ENCODE data around the gene PELO. TPM values are rescaled to one million over a fixed set of nuclear protein-coding genes. Genes with fewer than 3 reads are reported as not detected.
A peak's percentile ranks its signal among the peaks of the same experiment; 100 is the strongest.

PELO gene
- total RNA-seq, 2 experiments from 2014 or later: 4.3 to 4.5 TPM

- ATAC-seq (ENCODE audit: poor library complexity): no peak
- no peak overlapping the region for H3K27ac Mint-ChIP-seq
- H3K4me1 ChIP-seq (ENCODE audit: insufficient read depth, low read length): peaks cover 27% of the 10 kb centered on the region
Measured at GRCh38 chr5:52746539-52746938, 41.2 kb upstream of the PELO start.

GRCh38 chr5:52748590-52748989, 39.1 kb upstream of the PELO start:
- Histone ChIP-seq H3K27ac (ENCODE audit: low read depth in 1 of 2, low read length in 2 of 2) (no peak overlapping the region), H3K9me3 (ENCODE audit: control insufficient read depth in 1 of 2, insufficient read depth in 1 of 2, low read length in 2 of 2) (no peaks in the 10 kb centered on the region), H3K36me3 (ENCODE audit: insufficient read depth, low read length) (no peaks in the 10 kb centered on the region), H3K4me1 (ENCODE audit: insufficient read depth, low read length) (peaks cover 14% of the 10 kb centered on the region), H3K27me3 (ENCODE audit: control insufficient read depth in 1 of 2, insufficient read depth in 2 of 2, low read length in 2 of 2) (no peaks in the 10 kb centered on the region), H3K4me3 (ENCODE audit: low read length) (no peak overlapping the region)
- H3K27me3 Mint-ChIP-seq: no peaks in the 10 kb centered on the region
- CTCF ChIA-PET: no interaction called here
- no peak overlapping the region for H3K4me3 Mint-ChIP-seq
- H3K9me3 Mint-ChIP-seq: no peaks in the 10 kb centered on the region
- peaks cover 20% of the 10 kb centered on the region for H3K4me1 Mint-ChIP-seq (ENCODE audit: low read depth)
- ATAC-seq (ENCODE audit: poor library complexity): no peak
- DNase-seq: peak in 1 of 14 experiments; percentile 47
- no peak overlapping the region for H3K27ac Mint-ChIP-seq
- POLR2A ChIA-PET: no interaction called here
- intact Hi-C loops (cut with DNase I, micrococcal nuclease): no loop called here
- no peak for TF ChIP-seq CTCF (IDR thresholded peaks at IDR 0.05)
- no peaks in the 10 kb centered on the region for H3K36me3 Mint-ChIP-seq (ENCODE audit: low read depth)

More at GRCh38 chr5:52746539-52746938, 41.2 kb upstream of the PELO start:
- no peaks in the 10 kb centered on the region for H3K9me3 Mint-ChIP-seq
- TF ChIP-seq CTCF (IDR thresholded peaks at IDR 0.05): no peak
- H3K9me3 ChIP-seq (ENCODE audit: control insufficient read depth in 1 of 2, insufficient read depth in 1 of 2, low read length in 2 of 2): no peaks in the 10 kb centered on the region
- H3K4me3 ChIP-seq (ENCODE audit: low read length): no peak overlapping the region
- H3K4me1 Mint-ChIP-seq (ENCODE audit: low read depth): peaks cover 32% of the 10 kb centered on the region
- H3K27me3 Mint-ChIP-seq: no peaks in the 10 kb centered on the region
- intact Hi-C loops (cut with DNase I, micrococcal nuclease): no loop called here
- no peaks in the 10 kb centered on the region for H3K36me3 ChIP-seq (ENCODE audit: insufficient read depth, low read length)
- H3K36me3 Mint-ChIP-seq (ENCODE audit: low read depth): no peaks in the 10 kb centered on the region
- no peak overlapping the region for H3K27ac ChIP-seq (ENCODE audit: low read depth in 1 of 2, low read length in 2 of 2)
- H3K4me3 Mint-ChIP-seq: no peak overlapping the region
- H3K27me3 ChIP-seq (ENCODE audit: control insufficient read depth in 1 of 2, insufficient read depth in 2 of 2, low read length in 2 of 2): no peaks in the 10 kb centered on the region
- ChIA-PET POLR2A (no interaction called here), CTCF (no interaction called here)
- no peak for DNase-seq

GRCh38 chr5:52749666-52750065, 38.0 kb upstream of the PELO start:
- Mint-ChIP-seq H3K27ac (no peak overlapping the region), H3K36me3 (ENCODE audit: low read depth) (no peaks in the 10 kb centered on the region), H3K27me3 (no peaks in the 10 kb centered on the region), H3K9me3 (no peaks in the 10 kb centered on the region), H3K4me3 (no peak overlapping the region), H3K4me1 (ENCODE audit: low read depth) (peaks cover 11% of the 10 kb centered on the region)
- no peak for TF ChIP-seq CTCF (IDR thresholded peaks at IDR 0.05)
- no peaks in the 10 kb centered on the region for H3K27me3 ChIP-seq (ENCODE audit: control insufficient read depth in 1 of 2, insufficient read depth in 2 of 2, low read length in 2 of 2)
- no peaks in the 10 kb centered on the region for H3K9me3 ChIP-seq (ENCODE audit: control insufficient read depth in 1 of 2, insufficient read depth in 1 of 2, low read length in 2 of 2)
- no peaks in the 10 kb centered on the region for H3K36me3 ChIP-seq (ENCODE audit: insufficient read depth, low read length)
- intact Hi-C loops (cut with DNase I, micrococcal nuclease): no loop called here
- no peak for ATAC-seq (ENCODE audit: poor library complexity)
- H3K27ac ChIP-seq (ENCODE audit: low read depth in 1 of 2, low read length in 2 of 2): no peak overlapping the region
- no peak overlapping the region for H3K4me3 ChIP-seq (ENCODE audit: low read length)
- H3K4me1 ChIP-seq (ENCODE audit: insufficient read depth, low read length): peaks cover 8% of the 10 kb centered on the region
- ChIA-PET CTCF (no interaction called here), POLR2A (no interaction called here)
- DNase-seq: no peak
